WTC11 (cell line): ENCODE measurements around the gene NTNG2. TPM values are rescaled to one million over a fixed set of nuclear protein-coding genes. Genes with fewer than 3 reads are reported as not detected.

Experiments
- ATAC-seq: fragments of 200-7000 bp; cut with Tn5 transposase; 2 replicates; pipeline ENCODE4 v1.10.0; 2021; ENCODE audit warnings: mild to moderate bottlenecking, moderate library complexity
- CTCF ChIA-PET: fragments of 300-600 bp; sonication (Branson Sonifier 250); formaldehyde crosslinking; loops from one replicate; lab custom pipeline; 2021; ENCODE audit warnings: antibody characterized with exemption; lab: Charles Lee
- POLR2A ChIA-PET: fragments of 350-600 bp; sonication (Branson Sonifier 250); formaldehyde crosslinking; loops from one replicate; lab custom pipeline; 2021; ENCODE audit warnings: antibody characterized with exemption; lab: Charles Lee
- DNase-seq: peaks from one replicate; pipeline ENCODE4 v3.0.0; 2021; ENCODE audit warnings: low spot score
- H3K27ac Mint-ChIP-seq: 2 replicates; pipeline ENCODE4 v1.8.0; 2021; ENCODE audit warnings: mixed read lengths
- H3K27me3 Mint-ChIP-seq: 2 replicates; pipeline ENCODE4 v1.8.0; 2021; ENCODE audit warnings: low read depth, mild to moderate bottlenecking, moderate library complexity, mixed read lengths
- H3K36me3 Mint-ChIP-seq: 2 replicates; pipeline ENCODE4 v1.8.0; 2021; ENCODE audit warnings: mixed read lengths
- H3K4me1 Mint-ChIP-seq: 2 replicates; pipeline ENCODE4 v1.8.0; 2022; ENCODE audit warnings: mixed read lengths
- H3K4me3 Mint-ChIP-seq: 2 replicates; pipeline ENCODE4 v1.8.0; 2021; ENCODE audit warnings: mild to moderate bottlenecking, moderate library complexity, mixed read lengths
- H3K9me3 Mint-ChIP-seq: 2 replicates; pipeline ENCODE4 v1.8.0; 2021; ENCODE audit warnings: mixed read lengths
- ATF1 ChIP-seq: sonication (generic); formaldehyde crosslinking; IDR thresholded peaks from 2 replicates; pipeline ENCODE4 v1.8.1; 2023; ENCODE audit warnings: mild to moderate bottlenecking, moderate library complexity, missing genetic modification reagents
- ERG ChIP-seq: fragments of 250-450 bp; sonication (Bioruptor Pico); IDR thresholded peaks from 2 replicates; pipeline ENCODE4 v1.8.0; 2021; ENCODE audit warnings: mild to moderate bottlenecking
- FOXP1 ChIP-seq: sonication (generic); formaldehyde crosslinking; IDR thresholded peaks from 2 replicates; pipeline ENCODE4 v1.8.0; 2022; ENCODE audit warnings: missing genetic modification reagents, mild to moderate bottlenecking, moderate library complexity, borderline replicate concordance
- IRF2 ChIP-seq: sonication (generic); formaldehyde crosslinking; IDR thresholded peaks from 2 replicates; pipeline ENCODE4 v1.8.0; 2022; ENCODE audit warnings: low read depth, missing genetic modification reagents, borderline replicate concordance
- MAX ChIP-seq: sonication (generic); formaldehyde crosslinking; IDR thresholded peaks from 2 replicates; pipeline ENCODE4 v1.8.0; 2022; ENCODE audit warnings: mild to moderate bottlenecking, missing genetic modification reagents
- NR2C2 ChIP-seq: sonication (generic); formaldehyde crosslinking; IDR thresholded peaks from 2 replicates; pipeline ENCODE4 v1.8.0; 2022; ENCODE audit warnings: mild to moderate bottlenecking, missing genetic modification reagents
- ZNF219 ChIP-seq: sonication (generic); formaldehyde crosslinking; IDR thresholded peaks from 2 replicates; pipeline ENCODE4 v1.8.0; 2023; ENCODE audit warnings: missing genetic modification reagents, mild to moderate bottlenecking, borderline replicate concordance
- ZNF416 ChIP-seq: fragments of 250-450 bp; sonication (Bioruptor Pico); IDR thresholded peaks from 2 replicates; pipeline ENCODE4 v1.9.0; 2021; ENCODE audit warnings: mild to moderate bottlenecking, inconsistent platforms
- total RNA-seq: library from RNA; stranded (reverse); gene quantifications from 3 replicates; pipeline ENCODE4 v1.2.3, GENCODE V29; 2021
- TF ChIP-seq, protein P1 (sequence below): sonication (generic); formaldehyde crosslinking; IDR thresholded peaks from 2 replicates; pipeline ENCODE4 v1.8.1; 2023; ENCODE audit warnings: mild to moderate bottlenecking, missing genetic modification reagents
- TF ChIP-seq, protein P2 (sequence below): sonication (generic); formaldehyde crosslinking; IDR thresholded peaks from 2 replicates; pipeline ENCODE4 v1.8.0; 2023; ENCODE audit warnings: missing genetic modification reagents, mild to moderate bottlenecking, borderline replicate concordance
- TF ChIP-seq, protein P3 (sequence below): sonication (generic); formaldehyde crosslinking; IDR thresholded peaks from 2 replicates; pipeline ENCODE4 v1.8.1; 2023; ENCODE audit warnings: mild to moderate bottlenecking, missing genetic modification reagents, borderline replicate concordance
- TF ChIP-seq, protein P4 (sequence below): sonication (generic); formaldehyde crosslinking; IDR thresholded peaks from 2 replicates; pipeline ENCODE4 v1.8.0; 2023; ENCODE audit warnings: mild to moderate bottlenecking, missing genetic modification reagents
- TF ChIP-seq, protein P5 (sequence below): sonication (generic); formaldehyde crosslinking; IDR thresholded peaks from 2 replicates; pipeline ENCODE4 v1.8.1; 2023; ENCODE audit warnings: mild to moderate bottlenecking, missing genetic modification reagents, moderate library complexity

The NTNG2 gene
- total RNA-seq, 1 experiment from 2014 or later: 3.1 TPM

- ChIA-PET CTCF (interaction anchor here (0.8 to 2.6 kb wide), 4 partner anchors 9 to 75 kb away, joined by 3 to 18 read pairs (median 6); no protein-coding TSS in a partner anchor), POLR2A (no interaction called here)
- peaks cover 35% of the 10 kb centered on the region for H3K27me3 Mint-ChIP-seq
- TF ChIP-seq FOXP1 (CRISPR knock-in tag): peak; percentile 49; the same call in 1 of the 2 replicates
- TF ChIP-seq, protein P1, sequence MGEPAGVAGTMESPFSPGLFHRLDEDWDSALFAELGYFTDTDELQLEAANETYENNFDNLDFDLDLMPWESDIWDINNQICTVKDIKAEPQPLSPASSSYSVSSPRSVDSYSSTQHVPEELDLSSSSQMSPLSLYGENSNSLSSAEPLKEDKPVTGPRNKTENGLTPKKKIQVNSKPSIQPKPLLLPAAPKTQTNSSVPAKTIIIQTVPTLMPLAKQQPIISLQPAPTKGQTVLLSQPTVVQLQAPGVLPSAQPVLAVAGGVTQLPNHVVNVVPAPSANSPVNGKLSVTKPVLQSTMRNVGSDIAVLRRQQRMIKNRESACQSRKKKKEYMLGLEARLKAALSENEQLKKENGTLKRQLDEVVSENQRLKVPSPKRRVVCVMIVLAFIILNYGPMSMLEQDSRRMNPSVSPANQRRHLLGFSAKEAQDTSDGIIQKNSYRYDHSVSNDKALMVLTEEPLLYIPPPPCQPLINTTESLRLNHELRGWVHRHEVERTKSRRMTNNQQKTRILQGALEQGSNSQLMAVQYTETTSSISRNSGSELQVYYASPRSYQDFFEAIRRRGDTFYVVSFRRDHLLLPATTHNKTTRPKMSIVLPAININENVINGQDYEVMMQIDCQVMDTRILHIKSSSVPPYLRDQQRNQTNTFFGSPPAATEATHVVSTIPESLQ: no peak
- no peak overlapping the region for H3K27ac Mint-ChIP-seq
- H3K36me3 Mint-ChIP-seq: no peaks in the 10 kb centered on the region
- H3K9me3 Mint-ChIP-seq: no peaks in the 10 kb centered on the region
- H3K4me3 Mint-ChIP-seq: no peak overlapping the region
- no peak for DNase-seq
- no peak for ATAC-seq
- H3K4me1 Mint-ChIP-seq: peaks cover 27% of the 10 kb centered on the region
These were observed 83.0 kb downstream of the NTNG2 start for GRCh38 chr9:132244582-132245455.

DNA sequence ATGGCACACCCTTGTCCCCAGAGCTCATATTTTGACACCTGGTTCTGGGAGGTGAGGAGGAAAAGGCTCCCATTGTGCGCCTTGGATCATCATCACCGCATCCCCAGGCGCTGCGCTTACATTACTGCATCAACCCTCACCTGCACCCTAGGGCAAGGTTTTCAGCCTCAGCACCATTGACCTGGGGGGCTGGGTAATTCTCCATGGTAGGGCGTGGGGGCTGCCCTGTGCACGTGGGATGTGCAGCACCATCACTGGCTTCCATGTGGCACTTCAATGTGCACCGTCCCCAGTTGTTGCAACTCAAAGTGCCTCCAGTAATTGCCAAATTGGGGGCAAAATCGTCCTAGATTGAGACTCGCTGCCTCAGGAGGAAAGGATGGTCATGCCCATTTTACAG is 83.6 kb downstream of the NTNG2 start:
- no peak overlapping the region for H3K4me3 Mint-ChIP-seq
- DNase-seq (no peak), ATAC-seq (no peak)
- TF ChIP-seq ATF1 (CRISPR knock-in tag) (no peak), ZNF219 (CRISPR knock-in tag) (no peak), ERG (CRISPR knock-in tag) (no peak), ZNF416 (CRISPR knock-in tag) (no peak), MAX (no peak), IRF2 (CRISPR knock-in tag) (no peak), NR2C2 (CRISPR knock-in tag) (no peak)
- TF ChIP-seq, protein P2, sequence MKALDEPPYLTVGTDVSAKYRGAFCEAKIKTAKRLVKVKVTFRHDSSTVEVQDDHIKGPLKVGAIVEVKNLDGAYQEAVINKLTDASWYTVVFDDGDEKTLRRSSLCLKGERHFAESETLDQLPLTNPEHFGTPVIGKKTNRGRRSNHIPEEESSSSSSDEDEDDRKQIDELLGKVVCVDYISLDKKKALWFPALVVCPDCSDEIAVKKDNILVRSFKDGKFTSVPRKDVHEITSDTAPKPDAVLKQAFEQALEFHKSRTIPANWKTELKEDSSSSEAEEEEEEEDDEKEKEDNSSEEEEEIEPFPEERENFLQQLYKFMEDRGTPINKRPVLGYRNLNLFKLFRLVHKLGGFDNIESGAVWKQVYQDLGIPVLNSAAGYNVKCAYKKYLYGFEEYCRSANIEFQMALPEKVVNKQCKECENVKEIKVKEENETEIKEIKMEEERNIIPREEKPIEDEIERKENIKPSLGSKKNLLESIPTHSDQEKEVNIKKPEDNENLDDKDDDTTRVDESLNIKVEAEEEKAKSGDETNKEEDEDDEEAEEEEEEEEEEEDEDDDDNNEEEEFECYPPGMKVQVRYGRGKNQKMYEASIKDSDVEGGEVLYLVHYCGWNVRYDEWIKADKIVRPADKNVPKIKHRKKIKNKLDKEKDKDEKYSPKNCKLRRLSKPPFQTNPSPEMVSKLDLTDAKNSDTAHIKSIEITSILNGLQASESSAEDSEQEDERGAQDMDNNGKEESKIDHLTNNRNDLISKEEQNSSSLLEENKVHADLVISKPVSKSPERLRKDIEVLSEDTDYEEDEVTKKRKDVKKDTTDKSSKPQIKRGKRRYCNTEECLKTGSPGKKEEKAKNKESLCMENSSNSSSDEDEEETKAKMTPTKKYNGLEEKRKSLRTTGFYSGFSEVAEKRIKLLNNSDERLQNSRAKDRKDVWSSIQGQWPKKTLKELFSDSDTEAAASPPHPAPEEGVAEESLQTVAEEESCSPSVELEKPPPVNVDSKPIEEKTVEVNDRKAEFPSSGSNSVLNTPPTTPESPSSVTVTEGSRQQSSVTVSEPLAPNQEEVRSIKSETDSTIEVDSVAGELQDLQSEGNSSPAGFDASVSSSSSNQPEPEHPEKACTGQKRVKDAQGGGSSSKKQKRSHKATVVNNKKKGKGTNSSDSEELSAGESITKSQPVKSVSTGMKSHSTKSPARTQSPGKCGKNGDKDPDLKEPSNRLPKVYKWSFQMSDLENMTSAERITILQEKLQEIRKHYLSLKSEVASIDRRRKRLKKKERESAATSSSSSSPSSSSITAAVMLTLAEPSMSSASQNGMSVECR (CRISPR knock-in tag): no peak
- H3K4me1 Mint-ChIP-seq: peaks cover 27% of the 10 kb centered on the region
- no peak overlapping the region for H3K27ac Mint-ChIP-seq
- ChIA-PET CTCF (interaction anchor here (0.8 to 2.6 kb wide), 7 partner anchors 9 to 490 kb away, joined by 3 to 18 read pairs (median 6); no protein-coding TSS in a partner anchor), POLR2A (no interaction called here)
- H3K9me3 Mint-ChIP-seq: no peaks in the 10 kb centered on the region
- H3K36me3 Mint-ChIP-seq: no peaks in the 10 kb centered on the region
- H3K27me3 Mint-ChIP-seq: peaks cover 28% of the 10 kb centered on the region

DNA sequence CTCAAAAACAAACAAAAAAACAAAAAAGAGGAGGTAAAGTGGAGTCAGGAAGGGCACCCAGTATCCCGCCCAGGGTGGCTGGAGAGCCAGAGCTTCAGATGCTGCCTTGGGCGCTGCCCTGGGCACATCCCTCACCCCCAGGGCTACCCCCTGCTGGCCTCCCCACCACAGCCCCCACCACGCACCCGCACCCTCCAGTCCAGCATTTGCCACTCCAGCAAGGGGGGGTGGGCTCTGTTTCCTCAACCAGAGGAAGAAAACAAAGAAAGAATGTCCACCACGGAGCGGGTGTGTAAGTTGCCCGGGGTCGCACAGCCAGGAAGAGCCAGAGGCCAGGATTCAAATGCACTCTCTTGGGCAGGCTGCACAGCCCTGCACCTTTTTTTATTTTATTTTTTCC is 86.1 kb downstream of the NTNG2 start:
- peaks cover 16% of the 10 kb centered on the region for H3K9me3 Mint-ChIP-seq
- H3K4me3 Mint-ChIP-seq: no peak overlapping the region
- peaks cover 21% of the 10 kb centered on the region for H3K4me1 Mint-ChIP-seq
- ChIA-PET POLR2A (no interaction called here), CTCF (interaction anchor here (2.5 to 3.5 kb wide), 2 partner anchors 12 kb away, joined by 15 to 26 read pairs; no protein-coding TSS in a partner anchor)
- no peak overlapping the region for H3K27ac Mint-ChIP-seq
- peaks cover 18% of the 10 kb centered on the region for H3K36me3 Mint-ChIP-seq
- H3K27me3 Mint-ChIP-seq: peaks cover 31% of the 10 kb centered on the region
- no peak for ATAC-seq
- DNase-seq: no peak
- TF ChIP-seq, protein P3, sequence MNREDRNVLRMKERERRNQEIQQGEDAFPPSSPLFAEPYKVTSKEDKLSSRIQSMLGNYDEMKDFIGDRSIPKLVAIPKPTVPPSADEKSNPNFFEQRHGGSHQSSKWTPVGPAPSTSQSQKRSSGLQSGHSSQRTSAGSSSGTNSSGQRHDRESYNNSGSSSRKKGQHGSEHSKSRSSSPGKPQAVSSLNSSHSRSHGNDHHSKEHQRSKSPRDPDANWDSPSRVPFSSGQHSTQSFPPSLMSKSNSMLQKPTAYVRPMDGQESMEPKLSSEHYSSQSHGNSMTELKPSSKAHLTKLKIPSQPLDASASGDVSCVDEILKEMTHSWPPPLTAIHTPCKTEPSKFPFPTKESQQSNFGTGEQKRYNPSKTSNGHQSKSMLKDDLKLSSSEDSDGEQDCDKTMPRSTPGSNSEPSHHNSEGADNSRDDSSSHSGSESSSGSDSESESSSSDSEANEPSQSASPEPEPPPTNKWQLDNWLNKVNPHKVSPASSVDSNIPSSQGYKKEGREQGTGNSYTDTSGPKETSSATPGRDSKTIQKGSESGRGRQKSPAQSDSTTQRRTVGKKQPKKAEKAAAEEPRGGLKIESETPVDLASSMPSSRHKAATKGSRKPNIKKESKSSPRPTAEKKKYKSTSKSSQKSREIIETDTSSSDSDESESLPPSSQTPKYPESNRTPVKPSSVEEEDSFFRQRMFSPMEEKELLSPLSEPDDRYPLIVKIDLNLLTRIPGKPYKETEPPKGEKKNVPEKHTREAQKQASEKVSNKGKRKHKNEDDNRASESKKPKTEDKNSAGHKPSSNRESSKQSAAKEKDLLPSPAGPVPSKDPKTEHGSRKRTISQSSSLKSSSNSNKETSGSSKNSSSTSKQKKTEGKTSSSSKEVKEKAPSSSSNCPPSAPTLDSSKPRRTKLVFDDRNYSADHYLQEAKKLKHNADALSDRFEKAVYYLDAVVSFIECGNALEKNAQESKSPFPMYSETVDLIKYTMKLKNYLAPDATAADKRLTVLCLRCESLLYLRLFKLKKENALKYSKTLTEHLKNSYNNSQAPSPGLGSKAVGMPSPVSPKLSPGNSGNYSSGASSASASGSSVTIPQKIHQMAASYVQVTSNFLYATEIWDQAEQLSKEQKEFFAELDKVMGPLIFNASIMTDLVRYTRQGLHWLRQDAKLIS (CRISPR knock-in tag): no peak
- TF ChIP-seq, protein P4, sequence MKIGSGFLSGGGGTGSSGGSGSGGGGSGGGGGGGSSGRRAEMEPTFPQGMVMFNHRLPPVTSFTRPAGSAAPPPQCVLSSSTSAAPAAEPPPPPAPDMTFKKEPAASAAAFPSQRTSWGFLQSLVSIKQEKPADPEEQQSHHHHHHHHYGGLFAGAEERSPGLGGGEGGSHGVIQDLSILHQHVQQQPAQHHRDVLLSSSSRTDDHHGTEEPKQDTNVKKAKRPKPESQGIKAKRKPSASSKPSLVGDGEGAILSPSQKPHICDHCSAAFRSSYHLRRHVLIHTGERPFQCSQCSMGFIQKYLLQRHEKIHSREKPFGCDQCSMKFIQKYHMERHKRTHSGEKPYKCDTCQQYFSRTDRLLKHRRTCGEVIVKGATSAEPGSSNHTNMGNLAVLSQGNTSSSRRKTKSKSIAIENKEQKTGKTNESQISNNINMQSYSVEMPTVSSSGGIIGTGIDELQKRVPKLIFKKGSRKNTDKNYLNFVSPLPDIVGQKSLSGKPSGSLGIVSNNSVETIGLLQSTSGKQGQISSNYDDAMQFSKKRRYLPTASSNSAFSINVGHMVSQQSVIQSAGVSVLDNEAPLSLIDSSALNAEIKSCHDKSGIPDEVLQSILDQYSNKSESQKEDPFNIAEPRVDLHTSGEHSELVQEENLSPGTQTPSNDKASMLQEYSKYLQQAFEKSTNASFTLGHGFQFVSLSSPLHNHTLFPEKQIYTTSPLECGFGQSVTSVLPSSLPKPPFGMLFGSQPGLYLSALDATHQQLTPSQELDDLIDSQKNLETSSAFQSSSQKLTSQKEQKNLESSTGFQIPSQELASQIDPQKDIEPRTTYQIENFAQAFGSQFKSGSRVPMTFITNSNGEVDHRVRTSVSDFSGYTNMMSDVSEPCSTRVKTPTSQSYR (CRISPR knock-in tag): no peak
- TF ChIP-seq, protein P5, sequence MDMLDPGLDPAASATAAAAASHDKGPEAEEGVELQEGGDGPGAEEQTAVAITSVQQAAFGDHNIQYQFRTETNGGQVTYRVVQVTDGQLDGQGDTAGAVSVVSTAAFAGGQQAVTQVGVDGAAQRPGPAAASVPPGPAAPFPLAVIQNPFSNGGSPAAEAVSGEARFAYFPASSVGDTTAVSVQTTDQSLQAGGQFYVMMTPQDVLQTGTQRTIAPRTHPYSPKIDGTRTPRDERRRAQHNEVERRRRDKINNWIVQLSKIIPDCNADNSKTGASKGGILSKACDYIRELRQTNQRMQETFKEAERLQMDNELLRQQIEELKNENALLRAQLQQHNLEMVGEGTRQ (CRISPR knock-in tag): no peak
